Mesendoderm (in vitro differentiated cells): ENCODE results near the gene RGPD3.

Experiments
- DNase-seq: peaks from one replicate; pipeline ENCODE4 v3.0.0; 2013
- H2AK5ac ChIP-seq: 2 replicates; pipeline ENCODE4 v1.6.1; 2013; ENCODE audit warnings: low read length, inconsistent platforms
- H2BK120ac ChIP-seq: 2 replicates; pipeline ENCODE4 v1.6.1; 2013; ENCODE audit warnings: low read depth, mild to moderate bottlenecking, low read length, moderate library complexity, mixed read lengths
- H2BK15ac ChIP-seq: replicated peaks from 2 replicates; pipeline ENCODE4 v1.6.1; 2013; ENCODE audit warnings: low read depth, mild to moderate bottlenecking, moderate library complexity
- H2BK5ac ChIP-seq: 2 replicates; pipeline ENCODE4 v1.6.1; 2013; ENCODE audit warnings: low read length, inconsistent platforms
- H3K18ac ChIP-seq: 2 replicates; pipeline ENCODE4 v1.6.1; 2013; ENCODE audit warnings: mild to moderate bottlenecking, low read length, mixed read lengths
- H3K23ac ChIP-seq: one replicate; pipeline ENCODE4 v1.6.1; 2013; ENCODE audit warnings: low read length
- H3K27ac ChIP-seq: 2 replicates; pipeline ENCODE4 v1.5.1; 2013; ENCODE audit warnings: low read depth, mild to moderate bottlenecking, inconsistent platforms, low read length, moderate library complexity
- H3K27me3 ChIP-seq: 2 replicates; pipeline ENCODE4 v1.6.1; 2013; ENCODE audit warnings: low read length, control low read depth, mild to moderate bottlenecking, inconsistent platforms; ENCODE audit not compliant: insufficient read depth, poor library complexity
- H3K36me3 ChIP-seq: 2 replicates; pipeline ENCODE4 v1.6.1; 2013; ENCODE audit warnings: low read length, inconsistent platforms; ENCODE audit not compliant: control insufficient read depth, insufficient read depth
- H3K4ac ChIP-seq: one replicate; pipeline ENCODE4 v1.6.1; 2013; ENCODE audit warnings: low read depth, mild to moderate bottlenecking, low read length, moderate library complexity
- H3K4me1 ChIP-seq: 2 replicates; pipeline ENCODE4 v1.6.1; 2013; ENCODE audit warnings: low read depth, low read length, inconsistent platforms; ENCODE audit not compliant: control insufficient read depth
- H3K4me2 ChIP-seq: 2 replicates; pipeline ENCODE4 v1.6.1; 2013; ENCODE audit warnings: low read length
- H3K4me3 ChIP-seq: 2 replicates; pipeline ENCODE4 v1.5.1; 2013; ENCODE audit warnings: mild to moderate bottlenecking, low read length
- H3K56ac ChIP-seq: one replicate; pipeline ENCODE4 v1.6.1; 2013; ENCODE audit warnings: low read length
- H3K79me1 ChIP-seq: 2 replicates; pipeline ENCODE4 v1.6.1; 2013; ENCODE audit warnings: low read length, inconsistent platforms
- H3K79me2 ChIP-seq: 2 replicates; pipeline ENCODE4 v1.6.1; 2013; ENCODE audit warnings: mild to moderate bottlenecking, low read length; ENCODE audit not compliant: control insufficient read depth, insufficient read depth
- H3K9ac ChIP-seq: 2 replicates; pipeline ENCODE4 v1.6.1; 2013; ENCODE audit warnings: low read length, inconsistent platforms
- H4K5ac ChIP-seq: one replicate; pipeline ENCODE4 v1.6.1; 2013; ENCODE audit warnings: low read length
- H4K8ac ChIP-seq: one replicate; pipeline ENCODE4 v1.6.1; 2013; ENCODE audit warnings: low read depth, mild to moderate bottlenecking, control low read depth, low read length, moderate library complexity
- WGBS: extraction: QIAGEN DNeasy Blood & Tissue Kit; methylation state at CpG from one replicate; pipeline ENCODE4 v1.1.7; 2013; ENCODE audit warnings: low lambda C conversion rate, missing lambda C conversion rate; ENCODE audit not compliant: insufficient coverage; ENCODE audit errors: extremely low coverage; 5-methylcytosine and 5-hydroxymethylcytosine counted together

The RGPD3 gene

DNA sequence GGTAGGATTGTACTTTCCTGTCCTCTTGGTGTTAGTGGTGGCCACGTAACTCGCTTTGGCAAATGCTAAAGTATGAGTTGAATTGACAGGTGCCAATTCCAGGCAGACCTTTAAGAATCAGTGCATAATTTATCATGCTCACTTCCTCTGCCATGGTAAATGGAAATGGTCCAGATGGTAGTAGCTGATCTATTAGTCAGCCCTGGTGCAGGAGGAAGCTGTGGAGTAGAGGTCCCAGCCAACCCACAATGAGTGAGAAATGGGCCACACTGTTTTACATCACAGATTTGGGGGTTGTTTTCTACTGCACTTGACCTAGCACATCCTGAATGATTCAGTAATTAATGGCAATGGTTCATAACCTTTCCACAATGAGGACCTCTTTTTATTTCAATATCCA, 104.4 kb downstream of the RGPD3 start:
- no peak overlapping the region for H3K18ac ChIP-seq
- no peak for DNase-seq
- no peak overlapping the region for H3K9ac ChIP-seq
- H3K27ac ChIP-seq, result no peak overlapping the region
- H2BK5ac ChIP-seq, result no peak overlapping the region
- no peaks in the 10 kb centered on the region for H3K36me3 ChIP-seq
- no peak overlapping the region for H4K5ac ChIP-seq
- H2AK5ac ChIP-seq, result no peak overlapping the region
- no peak overlapping the region for H2BK15ac ChIP-seq
- no peak overlapping the region for H3K4me2 ChIP-seq
- no peak overlapping the region for H3K4ac ChIP-seq
- no peaks in the 10 kb centered on the region for H3K79me1 ChIP-seq
- H3K4me3 ChIP-seq, result no peak overlapping the region
- no CpG with 5 or more reads among the region's 2 CpGs for WGBS
- no peak overlapping the region for H3K56ac ChIP-seq
- no peak overlapping the region for H2BK120ac ChIP-seq
- H3K79me2 ChIP-seq, result no peaks in the 10 kb centered on the region
- no peak overlapping the region for H3K23ac ChIP-seq
- no peaks in the 10 kb centered on the region for H3K4me1 ChIP-seq
- no peak overlapping the region for H4K8ac ChIP-seq
- no peaks in the 10 kb centered on the region for H3K27me3 ChIP-seq

DNA sequence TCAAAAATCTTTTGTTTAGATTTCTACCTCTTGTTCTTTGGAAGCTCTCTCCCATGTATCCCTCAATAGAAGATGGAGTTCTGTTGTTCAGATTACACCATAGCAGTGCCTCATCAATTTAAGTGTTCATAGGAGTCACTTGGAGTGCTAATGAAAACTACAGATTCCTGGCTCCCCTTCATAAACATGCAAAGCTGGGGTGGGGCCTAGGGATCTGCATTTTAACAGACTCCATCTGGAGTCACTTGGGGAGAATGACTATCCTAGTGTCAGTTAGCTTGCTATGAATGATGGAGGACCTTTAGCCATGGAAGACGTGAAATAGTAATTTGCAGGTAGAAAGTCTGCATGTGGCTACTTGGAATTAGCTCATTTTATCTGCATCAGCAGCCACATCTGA, 105.4 kb downstream of the RGPD3 start:
- Histone ChIP-seq H4K5ac (no peak overlapping the region), H2AK5ac (no peak overlapping the region), H3K4me3 (no peak overlapping the region), H3K4me2 (no peak overlapping the region), H3K23ac (no peak overlapping the region), H2BK5ac (no peak overlapping the region), H3K27me3 (no peaks in the 10 kb centered on the region), H3K79me1 (no peaks in the 10 kb centered on the region), H3K56ac (no peak overlapping the region), H3K27ac (no peak overlapping the region), H3K36me3 (no peaks in the 10 kb centered on the region), H2BK120ac (no peak overlapping the region), H4K8ac (no peak overlapping the region), H2BK15ac (no peak overlapping the region), H3K79me2 (no peaks in the 10 kb centered on the region), H3K4ac (no peak overlapping the region), H3K9ac (no peak overlapping the region), H3K4me1 (no peaks in the 10 kb centered on the region), H3K18ac (no peak overlapping the region)
- no CpG with 5 or more reads among the region's 1 CpG for WGBS
- no peak for DNase-seq

DNA sequence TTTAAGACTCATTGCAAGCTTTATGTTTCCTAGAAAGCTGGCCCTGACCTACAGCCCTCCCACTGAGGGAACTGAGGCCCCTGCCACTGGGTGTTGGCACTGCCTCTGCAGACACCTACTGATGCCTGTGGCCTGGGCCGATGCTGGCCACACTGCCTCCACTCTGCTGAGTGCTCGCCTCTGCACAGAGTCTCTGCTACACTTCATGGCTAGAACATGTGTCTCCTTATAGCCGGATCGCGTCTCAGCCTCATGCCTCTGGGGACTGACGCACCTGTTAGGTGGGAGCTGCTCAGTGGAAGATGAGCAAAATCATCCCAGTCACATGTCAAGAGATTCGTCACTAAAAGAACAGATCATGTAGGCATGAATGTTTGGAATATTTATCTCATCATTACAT, 108.7 kb downstream of the RGPD3 start:
- Histone ChIP-seq H2BK5ac (no peak overlapping the region), H3K9ac (no peak overlapping the region), H4K5ac (no peak overlapping the region), H3K4ac (no peak overlapping the region), H3K4me2 (no peak overlapping the region), H3K4me3 (no peak overlapping the region), H3K4me1 (no peaks in the 10 kb centered on the region), H3K18ac (no peak overlapping the region), H4K8ac (no peak overlapping the region), H3K36me3 (no peaks in the 10 kb centered on the region), H3K23ac (no peak overlapping the region), H2BK15ac (no peak overlapping the region), H3K79me1 (no peaks in the 10 kb centered on the region), H3K27me3 (no peaks in the 10 kb centered on the region), H3K27ac (no peak overlapping the region), H2AK5ac (no peak overlapping the region), H2BK120ac (no peak overlapping the region), H3K56ac (no peak overlapping the region), H3K79me2 (no peaks in the 10 kb centered on the region)
- DNase-seq, result no peak
- no CpG with 5 or more reads among the region's 7 CpGs for WGBS

DNA sequence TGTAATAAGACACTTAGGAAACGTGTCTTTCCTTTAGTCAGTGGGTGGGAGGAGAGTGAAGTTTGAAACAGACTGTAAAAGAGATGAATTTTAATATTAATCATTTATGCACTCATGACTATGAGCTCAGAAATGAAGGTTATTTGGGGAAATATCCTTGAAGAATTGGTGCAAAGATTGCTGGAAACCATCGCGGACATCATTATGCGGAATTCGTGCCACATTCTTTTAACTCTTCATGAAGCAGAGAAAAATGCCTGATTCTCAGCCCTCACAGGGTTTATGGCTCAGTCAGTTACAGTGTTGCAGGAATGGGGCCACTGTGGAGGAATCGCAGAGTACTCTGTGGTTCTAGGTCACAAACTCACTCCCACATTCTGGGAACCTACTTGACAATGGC, 109.7 kb downstream of the RGPD3 start:
- Histone ChIP-seq H4K8ac (no peak overlapping the region), H3K4me2 (no peak overlapping the region), H3K27ac (no peak overlapping the region), H3K36me3 (no peaks in the 10 kb centered on the region), H2BK15ac (no peak overlapping the region), H2BK5ac (no peak overlapping the region), H3K56ac (no peak overlapping the region), H3K4ac (no peak overlapping the region), H3K79me2 (no peaks in the 10 kb centered on the region), H3K4me1 (no peaks in the 10 kb centered on the region), H3K18ac (no peak overlapping the region), H2AK5ac (no peak overlapping the region), H3K27me3 (no peaks in the 10 kb centered on the region), H2BK120ac (no peak overlapping the region), H4K5ac (no peak overlapping the region), H3K4me3 (no peak overlapping the region), H3K9ac (no peak overlapping the region), H3K23ac (no peak overlapping the region), H3K79me1 (no peaks in the 10 kb centered on the region)
- no CpG with 5 or more reads among the region's 6 CpGs for WGBS
- DNase-seq, result no peak

DNA sequence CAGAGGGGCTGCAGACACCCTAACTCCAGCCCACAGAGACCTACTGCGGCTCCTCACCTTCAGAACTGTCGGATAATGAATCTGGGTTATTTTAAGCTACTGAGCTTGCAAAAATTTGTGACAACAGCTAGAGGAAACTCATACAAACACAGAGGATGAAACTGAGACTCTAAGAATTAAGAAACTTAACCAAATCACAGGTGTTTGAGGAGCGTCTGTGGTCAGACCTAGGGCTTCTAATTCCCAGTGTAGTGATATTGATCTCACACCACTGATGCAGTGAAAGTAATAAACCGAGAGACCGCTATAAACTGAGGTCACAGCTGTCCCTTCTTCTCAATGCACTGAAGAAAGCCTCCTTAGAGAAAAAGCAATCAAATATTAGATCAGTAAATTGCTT, 110.1 kb downstream of the RGPD3 start:
- Histone ChIP-seq H4K8ac (no peak overlapping the region), H3K9ac (no peak overlapping the region), H3K79me2 (no peaks in the 10 kb centered on the region), H2BK15ac (no peak overlapping the region), H3K4me2 (no peak overlapping the region), H3K36me3 (no peaks in the 10 kb centered on the region), H2AK5ac (no peak overlapping the region), H3K27ac (no peak overlapping the region), H3K4ac (no peak overlapping the region), H3K4me3 (no peak overlapping the region), H2BK120ac (no peak overlapping the region), H3K79me1 (no peaks in the 10 kb centered on the region), H3K23ac (no peak overlapping the region), H3K56ac (no peak overlapping the region), H2BK5ac (no peak overlapping the region), H3K27me3 (no peaks in the 10 kb centered on the region), H3K18ac (no peak overlapping the region), H4K5ac (no peak overlapping the region), H3K4me1 (no peaks in the 10 kb centered on the region)
- no peak for DNase-seq
- no CpG with 5 or more reads among the region's 5 CpGs for WGBS

DNA sequence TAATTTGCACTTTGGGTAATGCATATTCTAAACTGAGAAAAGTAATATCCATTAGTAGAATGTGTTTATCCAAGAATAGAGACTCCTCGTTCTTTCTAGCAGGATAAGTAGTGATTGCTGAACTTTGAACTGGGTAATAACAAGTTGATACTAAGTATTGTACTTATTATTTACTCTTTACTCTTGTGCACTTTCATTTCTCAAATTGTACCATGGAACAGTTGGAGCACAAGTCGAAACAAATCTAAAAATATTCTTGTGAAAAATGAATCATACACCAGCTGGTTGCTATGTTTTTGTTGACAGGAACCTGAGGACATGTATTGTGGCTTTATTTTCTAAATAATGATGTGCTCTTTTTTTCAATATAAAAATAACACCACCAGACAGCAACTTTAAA, 111.9 kb downstream of the RGPD3 start:
- no peak overlapping the region for H3K27ac ChIP-seq

More for the DNA sequence above, 111.9 kb downstream of the RGPD3 start:
- Histone ChIP-seq H3K18ac (no peak overlapping the region), H3K79me2 (no peaks in the 10 kb centered on the region), H3K79me1 (no peaks in the 10 kb centered on the region), H3K4me1 (no peaks in the 10 kb centered on the region), H3K36me3 (no peaks in the 10 kb centered on the region), H3K56ac (no peak overlapping the region), H3K23ac (no peak overlapping the region), H2BK120ac (no peak overlapping the region), H3K27me3 (no peaks in the 10 kb centered on the region), H2BK15ac (no peak overlapping the region), H3K4ac (no peak overlapping the region), H2AK5ac (no peak overlapping the region), H2BK5ac (no peak overlapping the region), H3K4me2 (no peak overlapping the region), H3K9ac (no peak overlapping the region), H4K8ac (no peak overlapping the region), H3K4me3 (no peak overlapping the region), H4K5ac (no peak overlapping the region)
- no peak for DNase-seq
- no CpG with 5 or more reads among the region's 2 CpGs for WGBS
